Caco-2 (cell line): Measurements from ENCODE around the gene SUMF1. TPM values are rescaled to one million over a fixed set of nuclear protein-coding genes. Genes with fewer than 3 reads are reported as not detected.

Source experiments
- BruUV-seq: library from RNA; stranded (reverse); fragments of 400-500 nt; replicated peaks from 2 replicates; lab custom pipeline; 2021; lab: Mats Ljungman, UMichigan
- CTCF ChIA-PET: fragments of 300-600 bp; sonication (Branson Sonifier 250); formaldehyde crosslinking; loops from one replicate; lab custom pipeline; 2022; ENCODE audit warnings: antibody characterized with exemption; lab: Charles Lee
- POLR2A ChIA-PET: fragments of 300-600 bp; sonication (Branson Sonifier 250); formaldehyde crosslinking; loops from one replicate; lab custom pipeline; 2022; ENCODE audit warnings: antibody characterized with exemption; lab: Charles Lee
- DNase-seq, 2 experiments: peaks; one replicate each; pipeline versions ENCODE4 v3.0.0 to v3.0.0-alpha.2; 2020 to 2022
- H3K27me3 ChIP-seq: replicated peaks from 2 replicates; pipeline ENCODE4 v1.6.0; 2011; ENCODE audit warnings: low read length; ENCODE audit not compliant: control insufficient read depth, insufficient read depth
- H3K36me3 ChIP-seq: 2 replicates; pipeline ENCODE4 v1.5.1; 2011; ENCODE audit warnings: low read length; ENCODE audit not compliant: control insufficient read depth, insufficient read depth
- H3K4me1 ChIP-seq: fragments of 250-450 bp; sonication (Bioruptor Pico); 2 replicates; pipeline ENCODE4 v1.5.1; 2020; ENCODE audit warnings: mild to moderate bottlenecking
- H3K4me3 ChIP-seq: 2 replicates; pipeline ENCODE4 v1.5.1; 2011; ENCODE audit warnings: low read depth, mild to moderate bottlenecking, control low read depth, low read length
- H3K9me3 ChIP-seq: fragments of 250-450 bp; sonication (Bioruptor Pico); 2 replicates; pipeline ENCODE4 v1.5.1; 2020; ENCODE audit warnings: mild to moderate bottlenecking, moderate library complexity
- H3K27ac Mint-ChIP-seq: one replicate; pipeline ENCODE4 v1.8.0; 2022; ENCODE audit warnings: mixed read lengths; ENCODE audit not compliant: unreplicated experiment
- H3K27me3 Mint-ChIP-seq: one replicate; pipeline ENCODE4 v1.8.0; 2022; ENCODE audit warnings: mixed read lengths; ENCODE audit not compliant: insufficient read depth, unreplicated experiment
- H3K36me3 Mint-ChIP-seq: one replicate; pipeline ENCODE4 v1.8.0; 2022; ENCODE audit warnings: mild to moderate bottlenecking, mixed read lengths; ENCODE audit not compliant: insufficient read depth, unreplicated experiment
- H3K4me1 Mint-ChIP-seq: one replicate; pipeline ENCODE4 v1.8.0; 2022; ENCODE audit warnings: low read depth, mixed read lengths; ENCODE audit not compliant: unreplicated experiment
- H3K4me3 Mint-ChIP-seq: one replicate; pipeline ENCODE4 v1.8.0; 2022; ENCODE audit warnings: mild to moderate bottlenecking, moderate library complexity, mixed read lengths; ENCODE audit not compliant: unreplicated experiment
- H3K9me3 Mint-ChIP-seq: one replicate; pipeline ENCODE4 v1.8.0; 2022; ENCODE audit warnings: mixed read lengths; ENCODE audit not compliant: unreplicated experiment
- CTCF ChIP-seq, 2 experiments: fragments of 200-600 bp in 1 of 2; IDR thresholded peaks; 1 replicate in 1 of 2; 2 replicates in 1 of 2; pipeline versions ENCODE4 v1.5.1 to v1.8.0; 2011 to 2022; ENCODE audit warnings: antibody characterized with exemption in 1 of 2, control low read depth in 1 of 2, inconsistent platforms in 1 of 2, low read depth in 1 of 2, low read length in 1 of 2, mild to moderate bottlenecking in 1 of 2, moderate library complexity in 1 of 2; ENCODE audit not compliant: insufficient read depth in 1 of 2, severe bottlenecking in 1 of 2, unreplicated experiment in 1 of 2
- intact Hi-C: fragments of 100-400 bp; cut with micrococcal nuclease; formaldehyde crosslinking; loops from one replicate; pipeline ENCODE4 v1.10.0; 2022; ENCODE audit not compliant: unreplicated experiment
- total RNA-seq: library from RNA; stranded (reverse); gene quantifications from 2 replicates; pipeline ENCODE4 v1.2.3, GENCODE V29; 2022

The SUMF1 gene
- total RNA-seq, 1 experiment from 2014 or later, result 24.4 TPM

GRCh38 chr3:4464576-4464975 is 2.5 kb downstream of the SUMF1 start:
- no peak for TF ChIP-seq CTCF (IDR thresholded peaks at IDR 0.05; ENCODE audit: insufficient read depth in 1 of 2, low read depth in 1 of 2, low read length in 1 of 2, severe bottlenecking in 1 of 2, unreplicated experiment in 1 of 2)
- CTCF ChIA-PET, result no interaction called here
- intact Hi-C loops, result no loop called here

GRCh38 chr3:4462369-4463040 is 4.6 kb downstream of the SUMF1 start:
- CTCF ChIA-PET, result no interaction called here
- Histone ChIP-seq H3K36me3 (no peaks in the 10 kb centered on the region), H3K4me1 (peaks cover 11% of the 10 kb centered on the region), H3K27me3 (no peaks in the 10 kb centered on the region), H3K9me3 (no peaks in the 10 kb centered on the region), H3K4me3 (no peak overlapping the region)
- no TSS peak for BruUV-seq
- H3K9me3 Mint-ChIP-seq, result no peaks in the 10 kb centered on the region
- TF ChIP-seq CTCF (IDR thresholded peaks at IDR 0.05; ENCODE audit: insufficient read depth in 1 of 2, low read depth in 1 of 2, low read length in 1 of 2, severe bottlenecking in 1 of 2, unreplicated experiment in 1 of 2), result no peak
- intact Hi-C loops, result no loop called here
- no peak overlapping the region for H3K4me3 Mint-ChIP-seq
- no peaks in the 10 kb centered on the region for H3K27me3 Mint-ChIP-seq
- H3K4me1 Mint-ChIP-seq, result peaks cover 6% of the 10 kb centered on the region
- no peak overlapping the region for H3K27ac Mint-ChIP-seq
- H3K36me3 Mint-ChIP-seq, result peaks cover 11% of the 10 kb centered on the region
- POLR2A ChIA-PET, result no interaction called here
- DNase-seq, result no peak

More at GRCh38 chr3:4464576-4464975, 2.5 kb downstream of the SUMF1 start:
- Histone ChIP-seq H3K9me3 (no peaks in the 10 kb centered on the region), H3K36me3 (no peaks in the 10 kb centered on the region), H3K27me3 (no peaks in the 10 kb centered on the region), H3K4me1 (peaks cover 11% of the 10 kb centered on the region), H3K4me3 (no peak overlapping the region)
- TSS peak; percentile 15 for BruUV-seq
- POLR2A ChIA-PET, result no interaction called here
- DNase-seq, result no peak
- Mint-ChIP-seq H3K4me1 (peaks cover 6% of the 10 kb centered on the region), H3K36me3 (peaks cover 11% of the 10 kb centered on the region), H3K4me3 (no peak overlapping the region), H3K27me3 (no peaks in the 10 kb centered on the region), H3K27ac (no peak overlapping the region), H3K9me3 (no peaks in the 10 kb centered on the region)

GRCh38 chr3:4461468-4462090 is 5.5 kb downstream of the SUMF1 start:
- Histone ChIP-seq H3K36me3 (no peaks in the 10 kb centered on the region), H3K4me3 (no peak overlapping the region), H3K27me3 (no peaks in the 10 kb centered on the region), H3K4me1 (peaks cover 11% of the 10 kb centered on the region), H3K9me3 (no peaks in the 10 kb centered on the region)
- Mint-ChIP-seq H3K36me3 (peaks cover 3% of the 10 kb centered on the region), H3K27me3 (no peaks in the 10 kb centered on the region), H3K4me1 (peaks cover 6% of the 10 kb centered on the region), H3K4me3 (no peak overlapping the region), H3K27ac (no peak overlapping the region), H3K9me3 (no peaks in the 10 kb centered on the region)
- POLR2A ChIA-PET, result no interaction called here
- intact Hi-C loops, result no loop called here
- BruUV-seq, result no TSS peak
- DNase-seq, result no peak
- CTCF ChIA-PET, result interaction anchor here (0.7 kb wide), 1 partner anchor 872 kb away, joined by 3 read pairs; no protein-coding TSS in a partner anchor
- TF ChIP-seq CTCF (IDR thresholded peaks at IDR 0.05; ENCODE audit: insufficient read depth in 1 of 2, low read depth in 1 of 2, low read length in 1 of 2, severe bottlenecking in 1 of 2, unreplicated experiment in 1 of 2), result no peak
